ENCODE measurements around the gene SMG9. TPM values are rescaled to one million over a fixed set of nuclear protein-coding genes. Genes with fewer than 3 reads are reported as not detected.

SMG9 gene
- polyA plus RNA-seq, 1 of the 3 experiments (the other 2 are of a cell fraction): 24.3 TPM

DNA sequence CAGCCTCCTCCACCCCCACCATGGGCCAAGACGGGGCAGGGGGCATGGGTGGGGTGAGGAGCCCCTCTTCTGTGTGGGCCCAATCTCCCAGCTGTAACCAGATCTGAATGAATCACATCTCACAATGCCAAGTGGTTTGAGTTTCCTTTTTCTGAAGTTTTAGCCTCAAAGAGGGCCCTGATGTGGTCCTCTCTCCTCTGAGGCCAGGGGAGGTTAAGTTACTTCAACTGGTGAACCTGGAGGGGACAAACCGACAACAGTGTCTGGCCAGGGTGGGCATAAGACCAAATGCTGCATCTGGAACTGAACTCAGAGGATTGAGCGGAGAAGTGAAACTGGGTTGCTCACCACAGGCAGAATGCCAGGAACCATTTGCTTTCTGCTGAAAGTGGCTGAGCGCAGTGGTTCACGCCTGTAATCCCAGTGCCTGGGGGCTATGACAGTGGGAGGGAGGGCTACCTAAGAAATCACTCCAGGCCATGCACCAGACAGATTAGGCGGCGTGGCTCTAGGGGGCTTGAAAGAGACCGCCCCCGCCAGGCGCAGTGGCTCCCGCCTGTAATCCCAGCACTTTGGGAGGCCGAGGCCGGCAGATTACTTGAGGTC lies 54.3 kb downstream of the SMG9 start:
- H3K4me2 ChIP-seq: peak overlapping the region; percentile 65
- H3K27me3 ChIP-seq (ENCODE audit: insufficient read depth): no peaks in the 10 kb centered on the region
- H3K4me3 ChIP-seq (ENCODE audit: low read depth in 2 of 2, low read length in 1 of 2): peak overlapping the region in 1 of 2 experiments; percentile 43; a peak in 2 of 4 replicates
- H3F3A ChIP-seq (replicated peaks; ENCODE audit: insufficient read depth): peaks cover 22% of the 10 kb centered on the region
- H3K9me2 ChIP-seq: no peaks in the 10 kb centered on the region
- H3K27ac ChIP-seq (ENCODE audit: low read depth in 2 of 2, low read length in 1 of 2): peak overlapping the region; percentile 4 to 96; a peak in 3 of 4 replicates
- peaks cover 0 to 22% of the 10 kb centered on the region in 2 experiments; a peak in 3 of 4 replicates for H3K4me1 ChIP-seq (ENCODE audit: control insufficient read depth in 1 of 2, insufficient read depth in 2 of 2, low read depth in 1 of 2, low read length in 1 of 2)
- CTCF ChIA-PET: interaction anchor here (0.6 to 1.1 kb wide), 2 partner anchors 21 to 109 kb away, joined by 3 to 4 read pairs; no protein-coding TSS in a partner anchor
- DNase-seq: no peak
- no peaks in the 10 kb centered on the region for H3K9me3 ChIP-seq
- TF ChIP-seq NFIC (IDR thresholded peaks at IDR 0.05; ENCODE audit: borderline replicate concordance): peak; percentile 74
- TF ChIP-seq TEAD4 (IDR thresholded peaks at IDR 0.05; ENCODE audit: borderline replicate concordance, insufficient read depth): 0 out of 2 replicates have a peak, but pooled peaks have one; percentile 7
- TF ChIP-seq, protein P1, sequence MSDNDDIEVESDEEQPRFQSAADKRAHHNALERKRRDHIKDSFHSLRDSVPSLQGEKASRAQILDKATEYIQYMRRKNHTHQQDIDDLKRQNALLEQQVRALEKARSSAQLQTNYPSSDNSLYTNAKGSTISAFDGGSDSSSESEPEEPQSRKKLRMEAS (IDR thresholded peaks at IDR 0.05; ENCODE audit: low read depth): 0 out of 2 replicates have a peak, but pooled peaks have one; percentile 13
- peak; percentile 38; the same call in 1 of the 2 replicates for TF ChIP-seq TCF12 (IDR thresholded peaks at IDR 0.05)
- no peak for TF ChIP-seq EZH2phosphoT487 (IDR thresholded peaks at IDR 0.05; ENCODE audit: borderline replicate concordance, low read depth)
- TF ChIP-seq TAF1 (IDR thresholded peaks at IDR 0.05; ENCODE audit: borderline replicate concordance, low read depth, low read length): peak; percentile 31; the same call in 1 of the 2 replicates
- 0 out of 2 replicates have a peak, but pooled peaks have one; percentile 8 for TF ChIP-seq YY1 (IDR thresholded peaks at IDR 0.05; ENCODE audit: low read depth)
- no peak for TF ChIP-seq NRF1 (IDR thresholded peaks at IDR 0.05; ENCODE audit: low read depth, low read length)
- TF ChIP-seq FOSL2 (IDR thresholded peaks at IDR 0.05; ENCODE audit: borderline replicate concordance, low read depth): peak; percentile 41; the same call in 1 of the 2 replicates
- WGBS (ENCODE audit: low lambda C conversion rate): 34% methylated on average over 7 of the region's 13 CpGs
- POLR2A ChIA-PET: interaction anchor here (0.7 kb wide), 1 partner anchor 29 kb away, joined by 3 read pairs; no protein-coding TSS in a partner anchor
- H2AFZ ChIP-seq (ENCODE audit: low read depth): peak overlapping the region; percentile 24
- no peaks in the 10 kb centered on the region for H3K79me2 ChIP-seq (ENCODE audit: insufficient read depth)
- no peaks in the 10 kb centered on the region for H4K20me1 ChIP-seq (ENCODE audit: insufficient read depth)
- H3K9ac ChIP-seq: peak overlapping the region; percentile 65
- no peaks in the 10 kb centered on the region for H3K36me3 ChIP-seq (replicated peaks in 1 of 2; ENCODE audit: control insufficient read depth in 1 of 2, insufficient read depth in 2 of 2, low read length in 1 of 2)

DNA sequence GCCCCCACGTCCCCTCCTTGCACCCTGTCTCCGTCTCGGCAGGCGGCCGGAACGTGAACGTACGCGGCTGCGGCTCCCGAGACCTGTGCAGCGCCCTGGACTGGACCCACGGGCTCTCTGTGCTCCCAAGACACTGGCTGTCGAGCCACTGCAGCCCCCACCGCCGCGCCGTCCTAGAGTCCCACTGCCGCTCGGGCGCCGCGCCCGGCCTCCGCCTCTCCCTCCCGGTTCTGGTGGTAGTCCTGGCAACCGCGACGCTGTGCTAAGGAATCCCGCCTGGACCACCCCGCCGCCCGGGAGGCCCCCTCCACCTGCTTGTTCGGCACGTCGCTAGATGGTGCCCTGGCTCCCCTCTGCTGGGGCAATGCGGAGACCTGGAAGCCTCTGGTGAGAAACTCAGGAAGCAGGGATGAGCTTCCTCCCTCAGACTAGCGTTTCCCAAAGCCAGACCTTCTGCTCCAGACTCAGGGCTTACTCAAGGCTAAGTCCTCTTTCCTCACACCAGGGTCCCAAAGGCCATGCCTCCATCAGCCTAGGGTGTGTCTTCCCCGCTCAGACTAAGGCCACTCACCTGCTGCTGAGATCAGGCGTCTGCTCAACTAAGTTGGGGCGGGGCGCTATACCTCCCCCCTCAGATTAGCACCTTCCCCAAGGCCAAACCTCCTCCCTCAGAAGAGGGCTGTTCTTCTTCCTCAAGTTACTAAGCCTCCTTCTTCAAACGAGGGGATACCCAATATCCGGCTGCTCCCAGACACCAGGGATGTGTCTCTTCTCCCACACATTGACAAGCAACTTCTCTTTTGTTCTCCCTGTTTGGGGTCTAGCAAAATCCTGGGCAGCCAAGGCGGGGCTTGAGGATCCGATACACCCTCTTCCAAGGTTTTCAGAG lies 55.0 kb downstream of the SMG9 start:
- peak overlapping the region in 1 of 2 experiments; percentile 96; a peak in 2 of 4 replicates for H3K27ac ChIP-seq (ENCODE audit: low read depth in 2 of 2, low read length in 1 of 2)
- peak; percentile 63 for DNase-seq
- no peaks in the 10 kb centered on the region for H3K79me2 ChIP-seq (ENCODE audit: insufficient read depth)

More for the DNA sequence above, 55.0 kb downstream of the SMG9 start:
- Histone ChIP-seq H3K4me3 (ENCODE audit: low read depth in 2 of 2, low read length in 1 of 2) (peak overlapping the region in 1 of 2 experiments; percentile 17; a peak in 2 of 4 replicates), H3K36me3 (replicated peaks in 1 of 2; ENCODE audit: control insufficient read depth in 1 of 2, insufficient read depth in 2 of 2, low read length in 1 of 2) (no peaks in the 10 kb centered on the region), H3K9me3 (no peaks in the 10 kb centered on the region), H3K4me1 (ENCODE audit: control insufficient read depth in 1 of 2, insufficient read depth in 2 of 2, low read depth in 1 of 2, low read length in 1 of 2) (peaks cover 0 to 22% of the 10 kb centered on the region in 2 experiments; a peak in 3 of 4 replicates), H3K9ac (peak overlapping the region; percentile 65; the same call in 1 of the 2 replicates), H3K4me2 (peak overlapping the region; percentile 65), H2AFZ (ENCODE audit: low read depth) (peak overlapping the region; percentile 24), H4K20me1 (ENCODE audit: insufficient read depth) (no peaks in the 10 kb centered on the region), H3K27me3 (ENCODE audit: insufficient read depth) (no peaks in the 10 kb centered on the region; the same call in 1 of the 2 replicates), H3K9me2 (no peaks in the 10 kb centered on the region), H3F3A (replicated peaks; ENCODE audit: insufficient read depth) (peaks cover 22% of the 10 kb centered on the region)
- TF ChIP-seq FOXM1 (IDR thresholded peaks at IDR 0.05; ENCODE audit: low read depth) (no peak), RAD21 (IDR thresholded peaks at IDR 0.05; ENCODE audit: low read length) (0 out of 2 replicates have a peak, but pooled peaks have one; percentile 9), FOSL2 (IDR thresholded peaks at IDR 0.05; ENCODE audit: borderline replicate concordance, low read depth) (no peak)
- TF ChIP-seq, protein P2, sequence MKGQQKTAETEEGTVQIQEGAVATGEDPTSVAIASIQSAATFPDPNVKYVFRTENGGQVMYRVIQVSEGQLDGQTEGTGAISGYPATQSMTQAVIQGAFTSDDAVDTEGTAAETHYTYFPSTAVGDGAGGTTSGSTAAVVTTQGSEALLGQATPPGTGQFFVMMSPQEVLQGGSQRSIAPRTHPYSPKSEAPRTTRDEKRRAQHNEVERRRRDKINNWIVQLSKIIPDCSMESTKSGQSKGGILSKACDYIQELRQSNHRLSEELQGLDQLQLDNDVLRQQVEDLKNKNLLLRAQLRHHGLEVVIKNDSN (IDR thresholded peaks at IDR 0.05; ENCODE audit: borderline replicate concordance, low read depth): no peak
- POLR2A ChIA-PET: no interaction called here
- 63% methylated on average over 11 of the region's 46 CpGs for WGBS (ENCODE audit: low lambda C conversion rate)
- CTCF ChIA-PET: interaction anchor here (0.6 to 1.4 kb wide), 2 partner anchors 21 to 85 kb away, joined by 3 read pairs; no protein-coding TSS in a partner anchor

Measured in SK-N-SH (cell line).